ENCODE measurements around the gene KRTAP10-1.
"Not testable (repeated sequence)": the region's sequence is repeated elsewhere in the genome, so short reads cannot be mapped to it uniquely, and the experiment has no call there.

KRTAP10-1 gene

DNA sequence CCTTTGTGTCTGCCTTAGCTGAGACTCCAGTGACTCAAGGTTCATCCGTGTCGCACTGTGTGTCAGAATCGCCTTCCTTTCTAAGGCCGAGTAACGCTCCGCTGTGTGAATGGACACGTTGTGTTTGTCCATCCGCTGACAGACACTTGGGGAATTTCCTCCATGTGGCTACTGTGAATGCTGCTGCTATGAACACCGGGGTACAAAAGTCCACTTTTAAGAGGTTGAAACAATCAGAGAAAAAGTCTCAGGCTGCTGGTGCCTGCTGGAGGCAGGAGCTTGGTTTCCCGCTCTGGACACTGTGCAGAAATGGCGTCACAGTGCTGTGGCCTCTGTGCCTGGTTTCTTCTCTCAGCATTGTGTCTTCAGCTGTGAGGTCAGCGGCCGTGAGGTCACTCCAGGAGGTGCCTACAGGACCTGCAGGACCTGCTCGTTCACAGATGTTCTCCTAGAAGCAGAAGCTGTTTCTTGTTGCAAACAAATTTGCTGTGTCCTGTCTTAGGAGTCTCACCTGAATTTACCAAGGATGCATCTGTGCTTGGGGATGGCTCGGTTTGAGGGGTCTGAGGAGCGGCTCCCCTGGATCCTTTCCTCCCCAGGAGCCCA, 34.2 kb downstream of the KRTAP10-1 start:
- DNase-seq (ENCODE audit: extremely low read depth, low read depth), result no peak
- TF ChIP-seq, protein P1, sequence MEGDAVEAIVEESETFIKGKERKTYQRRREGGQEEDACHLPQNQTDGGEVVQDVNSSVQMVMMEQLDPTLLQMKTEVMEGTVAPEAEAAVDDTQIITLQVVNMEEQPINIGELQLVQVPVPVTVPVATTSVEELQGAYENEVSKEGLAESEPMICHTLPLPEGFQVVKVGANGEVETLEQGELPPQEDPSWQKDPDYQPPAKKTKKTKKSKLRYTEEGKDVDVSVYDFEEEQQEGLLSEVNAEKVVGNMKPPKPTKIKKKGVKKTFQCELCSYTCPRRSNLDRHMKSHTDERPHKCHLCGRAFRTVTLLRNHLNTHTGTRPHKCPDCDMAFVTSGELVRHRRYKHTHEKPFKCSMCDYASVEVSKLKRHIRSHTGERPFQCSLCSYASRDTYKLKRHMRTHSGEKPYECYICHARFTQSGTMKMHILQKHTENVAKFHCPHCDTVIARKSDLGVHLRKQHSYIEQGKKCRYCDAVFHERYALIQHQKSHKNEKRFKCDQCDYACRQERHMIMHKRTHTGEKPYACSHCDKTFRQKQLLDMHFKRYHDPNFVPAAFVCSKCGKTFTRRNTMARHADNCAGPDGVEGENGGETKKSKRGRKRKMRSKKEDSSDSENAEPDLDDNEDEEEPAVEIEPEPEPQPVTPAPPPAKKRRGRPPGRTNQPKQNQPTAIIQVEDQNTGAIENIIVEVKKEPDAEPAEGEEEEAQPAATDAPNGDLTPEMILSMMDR (IDR thresholded peaks at IDR 0.05; ENCODE audit: low read depth, low read length, missing control alignments), result no peak

DNA sequence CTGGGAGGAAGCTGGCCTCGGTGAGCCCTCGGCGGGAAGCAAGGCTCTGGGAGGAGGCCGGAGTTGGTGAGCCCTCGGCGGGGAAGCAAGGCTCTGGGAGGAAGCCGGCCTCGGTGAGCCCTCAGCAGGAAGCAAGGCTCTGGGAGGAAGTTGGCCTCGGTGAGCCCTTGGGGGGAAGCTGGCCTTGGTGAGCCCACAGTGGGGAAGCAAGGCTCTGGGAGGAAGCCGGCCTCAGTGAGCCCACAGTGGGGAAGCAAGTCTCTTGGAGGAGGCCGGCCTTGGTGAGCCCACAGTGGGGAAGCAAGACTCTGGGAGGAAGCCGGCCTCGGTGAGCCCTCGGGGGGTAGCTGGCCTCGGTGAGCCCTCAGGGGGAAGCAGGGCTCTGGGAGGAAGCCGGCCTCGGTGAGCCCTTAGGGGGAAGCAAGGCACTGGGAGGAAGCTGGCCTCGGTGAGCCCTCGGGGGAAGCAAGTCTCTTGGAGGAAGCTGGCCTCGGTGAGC, 36.0 kb downstream of the KRTAP10-1 start:
- no peak for DNase-seq (ENCODE audit: extremely low read depth, low read depth)
- TF ChIP-seq, protein P1 (IDR thresholded peaks at IDR 0.05; ENCODE audit: low read depth, low read length, missing control alignments), result no peak
- no peak overlapping the region for H3K4me3 ChIP-seq (replicated peaks; ENCODE audit: low read depth, low read length)

More for the DNA sequence above, 34.2 kb downstream of the KRTAP10-1 start:
- no peak overlapping the region for H3K4me3 ChIP-seq (replicated peaks; ENCODE audit: low read depth, low read length)

DNA sequence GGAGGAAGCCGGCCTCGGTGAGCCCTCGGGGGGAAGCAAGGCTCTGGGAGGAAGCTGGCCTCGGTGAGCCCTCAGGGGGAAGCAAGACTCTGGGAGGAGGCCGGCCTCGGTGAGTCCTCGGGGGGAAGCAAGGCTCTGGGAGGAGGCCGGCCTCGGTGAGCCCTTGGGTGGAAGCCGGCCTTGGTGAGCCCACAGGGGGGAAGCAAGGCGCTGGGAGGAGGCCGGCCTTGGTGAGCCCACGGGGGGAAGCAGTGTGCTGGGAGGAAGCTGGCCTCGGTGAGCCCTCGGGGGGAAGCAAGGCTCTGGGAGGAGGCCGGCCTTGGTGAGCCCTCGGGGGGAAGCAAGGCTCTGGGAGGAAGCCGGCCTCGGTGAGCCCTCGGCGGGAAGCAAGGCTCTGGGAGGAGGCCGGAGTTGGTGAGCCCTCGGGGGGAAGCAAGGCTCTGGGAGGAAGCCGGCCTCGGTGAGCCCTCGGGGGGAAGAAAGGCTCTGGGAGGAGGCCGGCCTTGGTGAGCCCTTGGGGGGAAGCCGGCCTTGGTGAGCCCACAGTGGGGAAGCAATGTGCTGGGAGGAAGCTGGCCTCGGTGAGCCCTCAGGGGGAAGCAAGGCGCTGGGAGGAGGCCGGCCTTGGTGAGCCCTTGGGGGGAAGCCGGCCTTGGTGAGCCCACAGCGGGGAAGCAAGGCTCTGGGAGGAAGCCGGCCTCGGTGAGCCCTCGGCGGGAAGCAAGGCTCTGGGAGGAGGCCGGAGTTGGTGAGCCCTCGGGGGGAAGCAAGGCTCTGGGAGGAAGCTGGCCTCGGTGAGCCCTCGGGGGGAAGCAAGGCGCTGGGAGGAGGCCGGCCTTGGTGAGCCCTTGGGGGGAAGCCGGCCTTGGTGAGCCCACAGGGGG, 36.7 kb downstream of the KRTAP10-1 start:
- H3K4me3 ChIP-seq (replicated peaks; ENCODE audit: low read depth, low read length); DNase-seq (ENCODE audit: extremely low read depth, low read depth): not testable (repeated sequence)

DNA sequence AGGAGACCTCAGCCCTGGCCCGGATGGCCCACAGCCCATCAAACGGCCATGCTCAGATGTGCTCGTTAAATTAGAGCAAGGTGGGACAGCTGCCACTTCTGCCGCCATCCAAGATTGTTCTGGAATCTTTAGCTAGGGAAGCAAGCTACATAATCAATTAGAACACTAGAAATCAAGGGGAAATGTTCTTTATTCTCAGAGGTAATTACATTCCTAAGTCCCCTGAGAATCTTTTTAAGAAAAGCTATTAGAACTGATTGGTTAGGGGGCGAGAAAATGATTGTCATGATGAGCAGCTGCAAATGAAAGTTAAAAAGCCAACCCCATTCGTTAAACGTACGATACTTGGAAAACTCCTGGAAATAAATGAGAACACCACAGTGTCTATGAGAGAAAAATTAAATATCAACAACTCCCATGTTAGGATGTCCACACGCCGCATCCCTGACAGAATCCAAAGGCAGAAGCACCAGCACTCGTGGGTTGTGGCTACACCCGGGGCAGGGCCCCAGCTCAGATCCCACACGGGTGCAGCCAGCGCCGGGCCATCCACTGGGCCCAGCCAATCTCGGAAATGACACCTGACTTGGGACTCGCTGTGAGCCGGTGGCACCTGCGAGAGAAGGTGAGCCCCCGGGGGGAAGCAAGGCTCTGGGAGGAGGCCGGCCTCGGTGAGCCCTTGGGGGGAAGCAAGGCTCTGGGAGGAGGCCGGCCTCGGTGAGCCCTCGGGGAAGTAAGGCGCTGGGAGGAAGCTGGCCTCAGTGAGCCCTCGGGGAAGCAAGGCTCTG, 37.6 kb downstream of the KRTAP10-1 start:
- no peak for DNase-seq (ENCODE audit: extremely low read depth, low read depth)
- TF ChIP-seq, protein P1 (IDR thresholded peaks at IDR 0.05; ENCODE audit: low read depth, low read length, missing control alignments), result no peak
- no peak overlapping the region for H3K4me3 ChIP-seq (replicated peaks; ENCODE audit: low read depth, low read length)

DNA sequence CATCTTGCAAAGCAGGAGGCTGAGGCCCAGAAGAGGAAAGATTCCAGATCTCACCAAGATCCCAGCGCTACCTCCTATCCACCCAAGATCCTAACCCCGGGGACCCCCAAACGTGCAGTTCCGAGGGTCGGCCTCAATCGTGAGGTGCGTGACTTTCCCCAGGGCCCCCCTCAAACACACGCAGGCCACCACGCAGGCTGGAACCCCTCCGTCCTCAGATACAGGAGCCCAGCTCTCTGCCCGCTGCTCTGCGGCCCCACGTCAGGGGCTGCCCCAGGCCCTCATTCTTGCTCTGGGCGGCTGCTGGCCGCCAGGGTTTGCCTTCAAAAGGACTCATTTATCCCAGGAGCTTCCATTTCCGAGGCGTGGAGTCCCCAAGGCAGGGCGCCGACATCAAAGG, 39.9 kb downstream of the KRTAP10-1 start:
- no peak overlapping the region for H3K4me3 ChIP-seq (replicated peaks; ENCODE audit: low read depth, low read length)
- DNase-seq (ENCODE audit: extremely low read depth, low read depth), result no peak
- TF ChIP-seq, protein P1 (IDR thresholded peaks at IDR 0.05; ENCODE audit: low read depth, low read length, missing control alignments), result no peak

DNA sequence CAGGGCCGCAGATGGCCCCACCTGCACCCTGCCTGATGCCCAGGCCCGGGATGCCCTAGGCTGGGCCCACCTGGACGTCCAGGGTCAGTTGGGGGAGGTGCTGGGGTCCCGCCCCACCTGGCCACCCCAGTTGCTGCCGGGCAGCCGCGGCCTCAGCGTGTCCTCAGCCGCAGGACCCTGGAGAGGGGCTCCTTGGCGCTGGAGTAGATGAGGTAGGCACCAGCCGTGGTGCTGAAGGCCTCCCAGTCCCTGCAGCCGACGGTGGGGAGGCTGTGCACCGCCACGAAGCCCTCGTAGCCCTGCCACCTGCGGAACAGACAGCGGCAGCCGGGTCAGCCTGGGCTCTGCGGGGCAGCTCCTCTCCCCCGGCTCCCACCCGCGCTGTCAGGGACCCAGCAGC, 40.4 kb downstream of the KRTAP10-1 start:
- no peak for DNase-seq (ENCODE audit: extremely low read depth, low read depth)
- H3K4me3 ChIP-seq (replicated peaks; ENCODE audit: low read depth, low read length), result no peak overlapping the region
- TF ChIP-seq, protein P1 (IDR thresholded peaks at IDR 0.05; ENCODE audit: low read depth, low read length, missing control alignments), result no peak

DNA sequence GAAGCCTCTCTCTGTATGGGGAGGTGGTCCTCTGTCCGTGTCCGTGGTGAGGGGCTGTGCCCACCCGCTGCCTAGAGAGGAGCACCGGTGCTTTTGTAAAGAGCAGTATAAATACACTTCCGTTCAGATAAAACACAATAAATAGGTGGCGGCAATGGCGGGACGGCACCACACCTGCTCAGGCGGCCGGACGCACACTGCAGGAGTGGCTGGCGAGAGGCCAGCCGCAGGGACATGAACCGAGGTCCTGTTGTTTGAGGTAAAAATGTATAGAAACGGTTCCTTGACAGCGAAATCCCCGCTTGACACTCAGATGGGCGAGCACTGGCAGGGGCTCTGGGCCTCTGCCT, 40.8 kb downstream of the KRTAP10-1 start:
- no peak for DNase-seq (ENCODE audit: extremely low read depth, low read depth)
- no peak overlapping the region for H3K4me3 ChIP-seq (replicated peaks; ENCODE audit: low read depth, low read length)
- TF ChIP-seq, protein P1 (IDR thresholded peaks at IDR 0.05; ENCODE audit: low read depth, low read length, missing control alignments), result no peak
